Coronary artery (tissue), 2 donors: ENCODE data around the gene ZNG1F.
"Not testable (repeated sequence)": the region's sequence is repeated elsewhere in the genome, so short reads cannot be mapped to it uniquely, and the experiment has no call there.

Experiments used
- DNase-seq: peaks from one replicate; pipeline ENCODE4 v3.0.0-alpha.2; 2017; ENCODE audit warnings: low spot score
- H3K27ac ChIP-seq, 2 donors: fragments of 200-600 bp; sonication (generic); one replicate each; pipeline ENCODE4 v1.5.1; 2016 to 2019
- H3K4me3 ChIP-seq: fragments of 200-600 bp; sonication (generic); 2 replicates; pipeline ENCODE4 v1.5.1; 2016; ENCODE audit warnings: mild to moderate bottlenecking, moderate library complexity
- TF ChIP-seq, protein P1 (sequence below): fragments of 200-600 bp; sonication (generic); IDR thresholded peaks from one replicate; pipeline ENCODE4 v1.5.1; 2019; ENCODE audit warnings: antibody characterized with exemption

Gene ZNG1F

DNA sequence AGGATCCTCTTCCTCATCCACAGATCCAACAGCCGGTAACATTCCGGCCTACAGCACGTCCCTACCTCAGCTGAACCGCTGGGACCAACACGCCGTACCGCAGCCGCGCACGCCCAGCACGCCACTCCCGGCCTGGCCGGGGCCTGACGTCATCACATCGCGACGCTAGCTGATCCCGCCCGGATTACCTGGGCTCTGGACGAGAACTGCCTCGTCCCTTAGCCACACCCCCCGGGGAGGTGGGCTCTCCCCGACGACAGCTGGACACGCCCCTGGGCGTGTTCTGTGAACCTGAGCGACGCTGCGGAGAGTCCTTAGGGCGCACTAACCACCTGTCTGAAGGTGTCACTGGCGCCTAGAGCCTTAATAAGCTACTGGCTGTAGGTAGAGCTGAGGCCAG, at the start of gene ZNG1F:
ZNG1F (minus strand) TSS at position 101 of the 400 bp plus-strand sequence; CDS start at position 42, 59 bp downstream.
- DNase-seq, H3K27ac ChIP-seq, H3K4me3 ChIP-seq: not testable (repeated sequence)

DNA sequence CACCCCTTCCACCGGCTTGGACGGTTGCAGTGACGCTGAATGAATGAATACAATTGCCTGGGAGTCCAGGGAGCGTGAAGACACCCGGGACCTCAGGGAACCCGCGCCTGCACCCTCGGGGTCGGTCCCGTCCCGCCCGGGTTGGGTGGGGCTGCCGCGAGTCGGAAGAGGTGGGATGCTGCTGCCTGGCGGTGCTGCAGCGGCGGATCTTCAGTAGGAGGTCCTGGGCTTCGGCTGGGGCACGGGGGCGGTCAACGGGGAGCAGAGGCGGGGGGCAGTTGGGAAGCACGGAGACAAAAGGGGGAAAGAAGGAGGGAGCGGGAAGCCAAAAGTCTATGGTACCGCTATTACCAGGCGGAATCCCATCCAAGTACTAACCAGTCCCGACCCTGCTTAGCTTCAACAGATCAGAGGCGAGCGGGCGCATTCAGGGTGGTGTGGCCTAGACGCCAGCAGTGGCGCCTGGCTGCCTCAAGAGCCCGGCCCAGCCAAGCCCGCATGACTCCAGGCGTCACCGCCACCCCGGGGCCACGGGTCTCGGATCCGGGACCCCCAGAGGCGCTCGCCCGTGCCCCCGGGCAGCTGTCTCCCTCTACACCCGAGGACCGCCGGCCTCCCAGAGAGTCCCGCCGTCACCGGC, 48.1 kb upstream of the ZNG1F start:
- H3K4me3 ChIP-seq, H3K27ac ChIP-seq, DNase-seq: not testable (repeated sequence)

DNA sequence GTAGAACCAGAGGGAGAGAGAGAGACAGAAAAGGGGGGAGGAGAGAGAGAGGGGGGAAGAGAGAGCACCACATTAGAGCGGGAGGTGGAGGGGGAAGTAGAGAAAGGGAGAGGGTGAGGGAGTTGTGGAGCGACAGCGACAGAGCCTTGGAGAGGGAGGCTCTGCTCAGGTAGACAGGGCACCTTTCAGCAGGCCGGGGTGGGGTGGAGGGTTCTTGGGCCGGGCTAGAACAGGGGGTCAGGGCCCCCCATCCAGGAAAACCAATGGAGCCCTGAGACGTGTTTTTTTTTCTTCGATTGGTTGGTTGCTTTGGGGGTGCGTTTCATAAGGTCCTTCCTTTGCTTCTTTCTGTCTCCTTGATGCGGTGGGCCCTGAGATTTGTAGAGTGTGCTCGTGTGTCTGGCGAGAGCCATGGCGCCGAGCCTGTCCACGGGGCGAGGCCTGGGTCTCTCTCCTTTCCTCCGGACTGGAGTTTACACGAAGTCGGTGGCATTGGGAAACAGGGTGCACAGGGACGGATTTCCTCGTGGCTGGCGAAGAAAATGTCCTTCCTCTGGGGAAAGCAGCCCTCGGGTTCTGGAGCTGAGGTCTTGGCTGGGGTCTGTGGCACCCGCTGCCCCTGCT, 47.5 kb upstream of the ZNG1F start:
- not testable (repeated sequence) for DNase-seq, H3K4me3 ChIP-seq, H3K27ac ChIP-seq

DNA sequence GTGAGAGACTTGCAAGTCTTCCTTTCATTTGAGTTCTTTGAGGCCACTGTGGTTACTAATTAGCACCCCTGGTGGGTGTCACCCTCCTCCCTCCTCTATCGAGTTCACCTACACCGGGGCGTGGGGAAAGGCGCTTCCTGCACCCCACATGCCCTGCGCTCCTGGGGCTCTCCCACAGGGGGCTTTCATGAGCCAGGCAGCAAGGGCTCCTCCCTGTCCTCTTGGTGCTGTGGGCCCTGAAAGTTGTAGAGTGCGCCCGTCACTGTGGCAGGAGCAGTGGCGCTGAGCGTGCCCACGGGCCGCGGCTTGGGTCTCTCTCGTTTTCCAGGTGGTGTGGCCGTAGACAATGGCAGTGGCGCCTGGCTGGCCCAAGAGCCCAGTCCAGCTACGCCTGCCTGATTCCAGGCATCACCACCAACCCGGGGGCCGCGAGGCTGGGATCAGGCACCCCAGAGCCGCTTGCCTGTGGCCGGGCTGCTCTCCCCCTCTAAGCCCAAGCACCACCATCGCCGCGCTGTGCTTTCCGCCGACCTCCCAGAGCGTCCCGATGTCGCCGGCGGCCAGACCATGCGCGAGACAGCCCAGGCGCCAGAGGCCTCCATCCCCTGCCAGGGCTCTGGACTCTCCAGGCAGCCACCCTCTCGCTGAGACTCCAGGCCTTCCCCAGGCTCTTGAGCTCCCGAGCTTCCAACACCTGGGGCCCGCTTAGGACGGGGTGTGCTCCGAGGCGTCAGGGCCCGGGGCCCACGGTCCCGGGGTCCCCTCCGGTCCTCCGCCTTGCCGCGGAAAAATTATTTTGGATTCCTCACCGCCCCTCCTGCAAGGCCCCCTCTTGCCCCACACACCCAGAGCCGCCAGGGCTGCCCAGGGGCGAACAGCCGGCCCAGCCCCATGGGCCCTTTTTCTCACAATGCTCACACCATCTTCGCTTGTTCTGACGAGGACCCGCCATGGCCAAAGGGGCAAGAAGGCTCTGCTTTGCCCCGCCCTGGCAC, 46.0 kb upstream of the ZNG1F start:
- not testable (repeated sequence) for H3K27ac ChIP-seq, H3K4me3 ChIP-seq
- DNase-seq: peak; percentile 73

DNA sequence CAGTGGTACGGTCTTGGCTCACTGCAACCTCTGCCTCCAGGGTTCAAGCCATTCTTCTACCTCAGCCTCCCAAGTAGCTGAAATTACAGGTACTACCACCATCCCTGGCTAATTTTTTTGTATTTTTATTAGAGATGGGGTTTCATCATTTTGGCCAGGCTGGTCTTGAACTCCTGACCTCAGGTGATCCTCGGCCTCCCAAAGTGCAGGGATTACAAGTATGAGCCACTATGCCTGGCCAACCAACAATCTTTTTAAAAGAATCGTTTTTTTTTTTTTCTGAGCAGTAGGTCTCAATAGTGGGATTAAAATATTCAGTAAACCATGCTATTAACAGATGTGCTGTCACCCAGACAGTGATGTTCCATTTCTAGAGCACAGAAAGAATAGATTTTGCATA, 45.1 kb upstream of the ZNG1F start:
- DNase-seq: not testable (repeated sequence)

DNA sequence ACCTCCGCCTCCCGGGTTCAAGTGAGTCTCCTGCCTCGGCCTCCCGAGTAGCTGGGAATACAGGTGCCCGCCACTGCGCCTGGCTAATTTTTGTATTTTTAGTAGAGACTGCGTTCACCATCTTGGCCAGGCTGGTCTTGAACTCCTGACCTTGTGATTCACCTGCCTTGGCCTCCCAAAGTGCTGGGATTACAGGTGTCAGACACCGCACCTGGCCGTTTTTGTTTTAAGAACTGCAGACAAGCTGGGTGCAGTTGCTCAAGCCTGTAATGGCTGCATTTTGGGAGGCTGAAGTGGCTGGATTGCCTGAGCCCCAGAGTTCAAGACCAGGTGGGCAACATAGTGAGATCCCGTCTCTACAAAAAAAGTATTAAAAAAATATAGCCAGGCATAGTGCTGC, 43.2 kb upstream of the ZNG1F start:
- H3K4me3 ChIP-seq, H3K27ac ChIP-seq: not testable (repeated sequence)
- peak; percentile 77 for DNase-seq

More for the DNA sequence above, 45.1 kb upstream of the ZNG1F start:
- H3K27ac ChIP-seq, H3K4me3 ChIP-seq: not testable (repeated sequence)

DNA sequence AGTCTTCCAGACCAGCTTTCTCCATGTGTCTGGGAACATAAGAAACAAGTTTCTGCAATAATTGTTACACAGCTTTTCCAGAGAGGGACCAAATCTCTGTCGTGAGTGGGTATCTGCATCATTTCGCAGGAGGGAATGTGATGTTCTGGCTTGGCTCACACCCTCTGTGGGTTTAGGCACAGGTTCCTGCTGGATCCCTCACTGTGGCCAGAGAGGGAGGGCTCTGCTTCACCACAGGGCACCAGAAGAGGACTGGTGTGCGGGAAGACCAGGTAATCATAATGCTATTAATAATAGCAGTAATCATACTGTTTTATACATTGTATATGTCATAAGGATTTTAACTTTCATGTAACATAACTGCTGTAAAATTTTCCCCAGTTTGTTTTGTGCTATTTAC, 41.3 kb upstream of the ZNG1F start:
- H3K27ac ChIP-seq, H3K4me3 ChIP-seq: not testable (repeated sequence)
- peak; percentile 72 for DNase-seq

DNA sequence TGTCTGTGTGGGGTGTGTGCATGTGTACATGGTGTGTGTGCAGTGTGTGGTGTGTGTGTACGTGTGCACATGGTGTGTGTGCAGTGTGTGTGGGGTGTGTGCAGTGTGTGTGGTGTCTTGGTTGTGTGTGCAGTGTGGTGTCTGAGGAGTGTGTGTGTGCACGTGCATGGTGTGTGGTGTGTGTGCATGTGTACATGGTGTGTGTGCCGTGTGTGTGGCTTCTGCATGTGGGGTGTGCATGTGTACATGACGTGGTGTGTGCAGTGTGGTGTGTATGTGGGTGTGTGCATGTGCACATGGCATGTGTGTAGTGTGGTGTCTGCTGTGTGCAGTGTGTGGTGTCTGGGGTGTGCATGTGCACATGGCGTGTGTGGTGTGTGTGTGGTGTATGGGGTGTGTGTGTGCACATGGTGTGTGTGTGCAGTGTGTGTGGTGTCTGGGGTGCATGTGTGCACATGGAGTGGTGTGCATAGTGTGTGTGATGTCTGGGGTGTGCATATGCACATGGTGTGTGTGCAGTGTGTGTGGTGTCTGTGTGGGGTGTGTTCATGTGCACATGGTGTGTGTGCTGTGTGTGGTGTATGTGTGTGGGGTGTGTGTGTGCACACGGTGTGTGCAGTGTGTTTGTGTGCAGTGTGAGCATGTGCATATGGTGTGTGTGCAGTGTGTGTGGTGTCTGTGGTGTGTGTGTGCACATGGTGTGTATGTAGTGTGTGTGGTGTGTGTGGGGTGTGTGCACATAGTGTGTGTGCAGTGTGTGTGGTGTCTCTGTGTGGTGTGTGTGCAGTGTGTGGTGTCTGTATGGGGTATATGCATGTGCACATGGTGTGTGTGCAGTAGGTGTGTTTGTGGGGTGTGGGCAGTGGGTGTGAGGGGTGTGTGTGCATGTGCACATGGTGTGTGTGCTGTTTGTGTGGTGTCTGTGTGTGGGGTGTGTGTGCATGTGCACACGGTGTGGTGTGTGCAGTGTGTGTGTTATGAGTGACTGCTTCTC, 40.6 kb upstream of the ZNG1F start:
- H3K27ac ChIP-seq: no peak overlapping the region
- peak; percentile 83 for DNase-seq
- H3K4me3 ChIP-seq: no peak overlapping the region
- TF ChIP-seq, protein P1, sequence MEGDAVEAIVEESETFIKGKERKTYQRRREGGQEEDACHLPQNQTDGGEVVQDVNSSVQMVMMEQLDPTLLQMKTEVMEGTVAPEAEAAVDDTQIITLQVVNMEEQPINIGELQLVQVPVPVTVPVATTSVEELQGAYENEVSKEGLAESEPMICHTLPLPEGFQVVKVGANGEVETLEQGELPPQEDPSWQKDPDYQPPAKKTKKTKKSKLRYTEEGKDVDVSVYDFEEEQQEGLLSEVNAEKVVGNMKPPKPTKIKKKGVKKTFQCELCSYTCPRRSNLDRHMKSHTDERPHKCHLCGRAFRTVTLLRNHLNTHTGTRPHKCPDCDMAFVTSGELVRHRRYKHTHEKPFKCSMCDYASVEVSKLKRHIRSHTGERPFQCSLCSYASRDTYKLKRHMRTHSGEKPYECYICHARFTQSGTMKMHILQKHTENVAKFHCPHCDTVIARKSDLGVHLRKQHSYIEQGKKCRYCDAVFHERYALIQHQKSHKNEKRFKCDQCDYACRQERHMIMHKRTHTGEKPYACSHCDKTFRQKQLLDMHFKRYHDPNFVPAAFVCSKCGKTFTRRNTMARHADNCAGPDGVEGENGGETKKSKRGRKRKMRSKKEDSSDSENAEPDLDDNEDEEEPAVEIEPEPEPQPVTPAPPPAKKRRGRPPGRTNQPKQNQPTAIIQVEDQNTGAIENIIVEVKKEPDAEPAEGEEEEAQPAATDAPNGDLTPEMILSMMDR: no peak

DNA sequence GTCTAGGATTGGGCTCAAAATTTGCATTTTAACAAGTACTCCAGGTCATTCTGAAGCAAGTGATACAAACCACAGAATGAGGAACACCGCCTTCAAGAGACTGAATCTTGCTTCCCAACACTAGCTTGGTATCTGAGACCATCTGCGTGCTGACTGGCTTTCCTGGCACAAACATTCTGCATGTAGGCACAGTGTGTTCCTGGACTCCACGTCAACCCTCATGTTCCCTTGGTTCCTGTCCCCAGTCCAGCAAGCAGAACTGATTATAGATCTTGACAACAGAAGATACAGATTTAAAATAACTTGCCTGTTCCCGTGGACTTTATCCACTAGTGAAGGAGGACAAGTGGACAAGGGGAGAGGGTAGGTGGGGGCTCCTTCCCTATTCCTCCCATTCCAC, 30.7 kb upstream of the ZNG1F start:
- not testable (repeated sequence) for H3K27ac ChIP-seq, DNase-seq, H3K4me3 ChIP-seq

DNA sequence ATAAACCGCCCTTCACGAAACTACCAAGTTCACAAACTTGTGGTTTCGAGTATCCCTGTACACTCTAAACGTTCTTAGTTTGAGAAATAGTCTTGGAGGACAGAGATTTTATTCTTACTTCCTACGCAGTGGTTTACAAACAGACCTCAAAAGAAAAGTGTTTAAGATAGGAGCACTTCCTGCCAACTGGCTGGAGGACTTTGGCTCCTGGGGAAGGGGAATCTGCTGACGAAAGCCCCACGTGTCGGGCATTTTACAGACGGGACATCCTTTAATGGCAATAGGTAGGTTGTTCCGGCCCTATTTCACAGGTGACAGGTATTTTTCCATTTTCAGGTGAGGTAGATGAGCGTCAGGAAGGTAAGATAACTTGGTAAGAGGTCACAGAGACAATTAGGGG, 678 bp downstream of the ZNG1F start:
- H3K4me3 ChIP-seq, DNase-seq, H3K27ac ChIP-seq: not testable (repeated sequence)

DNA sequence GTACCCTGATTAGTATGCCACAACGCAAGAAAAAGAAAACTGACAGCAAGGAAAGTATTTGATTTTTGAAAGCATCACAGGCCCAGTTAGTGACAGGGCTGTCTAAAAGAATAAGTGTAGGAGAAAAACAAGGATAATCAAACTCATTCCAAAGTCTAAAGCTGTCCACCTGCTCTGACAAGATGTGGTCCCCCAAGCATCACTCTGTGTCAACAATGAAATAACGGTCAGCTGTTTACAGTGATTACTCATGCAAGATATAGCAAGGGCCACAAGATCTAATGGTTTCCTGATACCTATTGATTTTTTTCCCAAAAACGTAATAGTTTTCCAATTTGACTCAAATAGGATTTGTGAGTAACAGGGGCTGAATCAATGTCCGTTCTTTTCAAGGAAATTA, 14.1 kb downstream of the ZNG1F start:
- not testable (repeated sequence) for H3K27ac ChIP-seq, H3K4me3 ChIP-seq, DNase-seq

DNA sequence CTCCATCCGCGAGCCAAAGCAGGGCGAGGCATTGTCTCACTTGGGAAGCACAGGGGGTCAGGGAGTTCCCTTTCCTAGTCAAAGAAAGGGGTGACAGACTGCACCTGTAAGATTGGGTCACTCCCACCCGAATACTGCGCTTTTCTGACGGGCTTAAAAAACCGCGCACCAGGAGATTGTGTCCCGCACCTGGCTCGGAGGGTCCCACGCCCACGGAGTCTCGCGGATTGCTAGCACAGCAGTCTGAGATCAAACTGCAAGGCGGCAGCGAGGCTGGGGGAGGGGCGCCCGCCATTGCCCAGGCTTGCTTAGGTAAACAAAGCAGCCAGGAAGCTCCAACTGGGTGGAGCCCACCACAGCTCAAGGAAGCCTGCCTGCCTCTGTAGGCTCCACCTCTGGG, 39.0 kb downstream of the ZNG1F start:
- not testable (repeated sequence) for DNase-seq, H3K27ac ChIP-seq, H3K4me3 ChIP-seq

DNA sequence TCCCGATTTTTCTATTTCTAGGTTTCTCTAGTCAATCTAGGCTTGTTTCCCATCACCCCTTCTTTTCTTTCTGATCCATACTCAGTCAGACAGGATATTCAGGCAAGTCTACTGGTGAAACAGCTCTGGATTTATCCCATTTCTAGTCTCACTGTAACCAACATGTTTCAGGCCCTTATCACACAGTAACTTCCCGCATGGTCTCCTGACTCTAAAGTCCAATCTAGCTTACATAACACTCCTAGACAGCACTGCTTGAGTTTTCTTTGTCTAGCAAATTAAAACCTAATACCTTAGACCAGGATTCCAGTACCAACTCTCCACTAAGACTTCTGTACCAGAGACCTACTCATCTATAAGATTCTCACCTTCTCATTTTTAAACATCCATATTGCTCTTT, 47.2 kb downstream of the ZNG1F start:
- H3K4me3 ChIP-seq, DNase-seq, H3K27ac ChIP-seq: not testable (repeated sequence)

DNA sequence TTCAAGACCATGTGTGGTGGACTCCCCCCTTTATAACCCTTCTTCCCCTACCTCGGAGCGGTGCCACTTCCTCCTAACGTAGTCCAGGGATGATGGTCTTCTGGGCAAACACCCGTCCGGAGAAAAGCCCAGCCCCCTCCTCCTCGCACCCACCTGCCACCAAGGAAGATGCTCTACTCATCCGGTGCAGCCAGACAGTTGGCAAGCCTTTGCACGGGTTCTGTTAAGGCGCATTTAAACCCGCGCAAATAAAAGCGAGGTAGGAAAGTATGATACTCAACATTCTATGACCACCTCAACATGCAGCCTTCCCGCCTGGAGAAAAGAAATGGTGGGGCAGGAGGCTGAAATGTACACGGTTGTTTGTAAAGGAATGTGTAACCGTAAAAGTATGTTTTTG, 60.5 kb downstream of the ZNG1F start, which contains the start of gene FOXD4L6:
FOXD4L6 (minus strand) TSS at position 101 of the 400 bp plus-strand sequence. CDS start 298 bp downstream, outside the sequence.
- not testable (repeated sequence) for H3K4me3 ChIP-seq, DNase-seq, H3K27ac ChIP-seq

DNA sequence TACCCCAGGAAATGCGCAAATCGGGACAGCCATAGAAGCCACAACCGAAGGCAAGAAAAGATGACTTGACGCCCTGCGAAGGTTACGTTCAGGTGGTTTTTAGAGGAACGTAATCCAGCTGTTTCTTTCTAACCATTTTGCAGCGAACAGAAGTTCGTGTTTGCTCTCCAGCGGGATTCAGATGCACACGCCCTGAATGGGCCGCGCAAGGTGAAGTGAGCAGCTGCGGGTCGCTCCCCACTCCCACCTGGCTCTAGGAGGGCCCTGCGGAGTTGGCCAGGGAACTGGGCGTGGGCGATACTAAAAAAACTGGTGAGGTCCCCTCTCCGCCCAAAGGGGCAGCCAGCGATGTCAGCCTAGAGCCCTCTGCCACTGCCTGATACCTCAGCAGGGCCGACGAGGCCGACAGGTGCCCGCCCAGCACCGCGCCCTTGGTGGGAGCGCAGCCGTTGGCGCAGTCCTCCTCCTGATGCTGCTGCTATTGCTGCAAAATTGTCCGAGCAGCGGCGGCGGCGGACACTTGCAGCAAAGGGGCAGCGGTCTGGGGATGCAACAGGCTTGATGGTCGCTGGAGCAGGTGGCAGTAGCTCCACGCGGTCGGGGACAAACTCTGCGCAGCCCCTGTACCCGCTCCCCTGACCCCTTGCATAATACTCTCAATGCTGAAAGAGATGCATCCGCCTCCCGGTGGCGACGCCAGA, 62.2 kb downstream of the ZNG1F start:
- not testable (repeated sequence) for H3K4me3 ChIP-seq, DNase-seq, H3K27ac ChIP-seq

DNA sequence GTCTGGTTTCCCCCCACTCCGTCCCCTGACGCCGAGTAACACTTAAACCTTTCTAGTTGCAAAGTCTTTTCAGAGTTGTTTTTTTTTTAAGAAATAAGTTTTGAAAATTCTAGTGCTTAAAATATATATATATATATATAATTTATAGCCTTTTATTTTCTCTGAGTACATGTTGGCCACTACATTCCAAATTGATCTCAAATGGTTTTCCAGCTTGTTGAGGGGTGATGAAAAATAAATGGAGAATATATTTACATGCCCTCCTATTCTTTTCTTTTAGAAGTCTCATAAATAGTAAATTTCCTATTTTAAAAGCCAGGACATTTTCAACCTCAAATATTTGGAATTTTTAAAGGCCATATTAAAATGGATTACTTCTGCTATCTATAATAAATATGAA, 63.2 kb downstream of the ZNG1F start:
- DNase-seq, H3K4me3 ChIP-seq, H3K27ac ChIP-seq: not testable (repeated sequence)
